SK-N-SH treated with all-trans-retinoic acid at 6 μM for 48 hours (cell line): ENCODE measurements around the gene CSNK1G3.

Experiments
- ATAC-seq: fragments of 200-7000 bp; cut with Tn5 transposase; 3 replicates; pipeline ENCODE4 v1.9.1; 2020; ENCODE audit warnings: mild to moderate bottlenecking, moderate library complexity
- ARNTL ChIP-seq: fragments of 450-650 bp; formaldehyde crosslinking; IDR thresholded peaks from 2 replicates; pipeline ENCODE4 v1.5.0; 2020; ENCODE audit warnings: low read depth, mild to moderate bottlenecking, moderate library complexity, borderline replicate concordance
- BACH2 ChIP-seq: fragments of 250-450 bp; sonication (Bioruptor Pico); IDR thresholded peaks from 2 replicates; pipeline ENCODE4 v1.9.0; 2021; ENCODE audit warnings: mild to moderate bottlenecking, borderline replicate concordance
- CREB5 ChIP-seq: fragments of 250-450 bp; sonication (Bioruptor Pico); IDR thresholded peaks from 2 replicates; pipeline ENCODE4 v1.5.1; 2020; ENCODE audit warnings: low read depth, mild to moderate bottlenecking, moderate library complexity
- CSDC2 ChIP-seq: fragments of 250-450 bp; sonication (Bioruptor Pico); IDR thresholded peaks from 2 replicates; pipeline ENCODE4 v1.5.0; 2020; ENCODE audit warnings: mild to moderate bottlenecking, moderate library complexity
- CSRNP3 ChIP-seq: fragments of 250-450 bp; sonication (Bioruptor Pico); IDR thresholded peaks from 2 replicates; pipeline ENCODE4 v1.5.1; 2021; ENCODE audit warnings: mild to moderate bottlenecking, moderate library complexity
- ESRRG ChIP-seq: fragments of 250-450 bp; sonication (Bioruptor Pico); IDR thresholded peaks from 2 replicates; pipeline ENCODE4 v1.6.1; 2021; ENCODE audit warnings: mild to moderate bottlenecking
- GLIS3 ChIP-seq: fragments of 250-450 bp; sonication (Bioruptor Pico); IDR thresholded peaks from 2 replicates; pipeline ENCODE4 v1.5.0; 2020; ENCODE audit warnings: mild to moderate bottlenecking, moderate library complexity
- PATZ1 ChIP-seq: fragments of 250-450 bp; sonication (Bioruptor Pico); IDR thresholded peaks from 2 replicates; pipeline ENCODE4 v1.8.0; 2020; ENCODE audit warnings: mild to moderate bottlenecking, moderate library complexity, borderline replicate concordance
- PPARA ChIP-seq: fragments of 250-450 bp; sonication (Bioruptor Pico); IDR thresholded peaks from 2 replicates; pipeline ENCODE4 v1.5.0; 2020; ENCODE audit warnings: mild to moderate bottlenecking, borderline replicate concordance
- RARB ChIP-seq: fragments of 250-450 bp; sonication (Bioruptor Pico); IDR thresholded peaks from 2 replicates; pipeline ENCODE4 v1.8.0; 2021; ENCODE audit warnings: mild to moderate bottlenecking, moderate library complexity
- SNAI2 ChIP-seq: fragments of 250-450 bp; sonication (Bioruptor Pico); IDR thresholded peaks from 2 replicates; pipeline ENCODE4 v1.5.0; 2020; ENCODE audit warnings: mild to moderate bottlenecking, moderate library complexity
- TCF4 ChIP-seq: fragments of 250-450 bp; sonication (Bioruptor Pico); IDR thresholded peaks from 2 replicates; pipeline ENCODE4 v1.8.0; 2021; ENCODE audit warnings: mild to moderate bottlenecking, moderate library complexity, borderline replicate concordance
- TOX ChIP-seq: fragments of 250-450 bp; sonication (Bioruptor Pico); IDR thresholded peaks from 2 replicates; pipeline ENCODE4 v1.8.0; 2021; ENCODE audit warnings: mild to moderate bottlenecking, moderate library complexity, borderline replicate concordance
- ZC3H10 ChIP-seq: fragments of 250-450 bp; sonication (Bioruptor Pico); IDR thresholded peaks from 2 replicates; pipeline ENCODE4 v1.5.1; 2021; ENCODE audit warnings: mild to moderate bottlenecking, moderate library complexity
- ZFP3 ChIP-seq: fragments of 250-450 bp; sonication (Bioruptor Pico); IDR thresholded peaks from 2 replicates; pipeline ENCODE4 v1.5.0; 2020; ENCODE audit warnings: mild to moderate bottlenecking, moderate library complexity
- ZFP30 ChIP-seq: fragments of 450-650 bp; formaldehyde crosslinking; IDR thresholded peaks from 2 replicates; pipeline ENCODE4 v1.5.0; 2022; ENCODE audit warnings: mild to moderate bottlenecking, moderate library complexity
- ZNF565 ChIP-seq: fragments of 450-650 bp; formaldehyde crosslinking; conservative IDR thresholded peaks from 2 replicates; pipeline ENCODE4 v1.5.0; 2020; ENCODE audit warnings: low read depth, mild to moderate bottlenecking, moderate library complexity
- ZNF70 ChIP-seq: fragments of 450-650 bp; formaldehyde crosslinking; IDR thresholded peaks from 2 replicates; pipeline ENCODE4 v1.5.0; 2020; ENCODE audit warnings: mild to moderate bottlenecking, moderate library complexity
- ZNF8 ChIP-seq: fragments of 450-650 bp; formaldehyde crosslinking; IDR thresholded peaks from 2 replicates; pipeline ENCODE4 v1.5.0; 2020; ENCODE audit warnings: mild to moderate bottlenecking, moderate library complexity
- TF ChIP-seq, protein P1 (sequence below): fragments of 250-450 bp; sonication (Bioruptor Pico); IDR thresholded peaks from 2 replicates; pipeline ENCODE4 v1.8.0; 2021; ENCODE audit warnings: low read depth, mild to moderate bottlenecking, moderate library complexity, borderline replicate concordance

Gene CSNK1G3

DNA sequence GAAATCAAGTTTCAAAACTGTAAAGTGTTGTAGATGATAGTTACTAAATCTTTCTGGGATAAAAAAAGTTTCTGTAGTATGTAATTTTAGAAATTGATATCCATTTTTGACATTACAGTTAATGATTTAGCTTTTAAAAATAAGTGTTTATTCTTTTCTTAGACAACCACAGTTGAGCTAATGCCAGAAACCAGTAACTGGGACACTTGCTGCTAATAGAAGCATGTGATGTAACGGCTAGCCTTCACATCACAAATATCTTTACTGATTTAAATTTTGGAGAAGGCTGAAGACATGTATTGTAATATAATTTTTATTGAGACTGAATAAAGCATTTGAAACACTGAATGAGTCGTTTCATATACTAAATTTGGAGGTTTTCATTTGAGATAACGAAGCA is 18.8 kb downstream of the CSNK1G3 start (continued):
- TF ChIP-seq PATZ1 (CRISPR knock-in tag), result no peak

DNA sequence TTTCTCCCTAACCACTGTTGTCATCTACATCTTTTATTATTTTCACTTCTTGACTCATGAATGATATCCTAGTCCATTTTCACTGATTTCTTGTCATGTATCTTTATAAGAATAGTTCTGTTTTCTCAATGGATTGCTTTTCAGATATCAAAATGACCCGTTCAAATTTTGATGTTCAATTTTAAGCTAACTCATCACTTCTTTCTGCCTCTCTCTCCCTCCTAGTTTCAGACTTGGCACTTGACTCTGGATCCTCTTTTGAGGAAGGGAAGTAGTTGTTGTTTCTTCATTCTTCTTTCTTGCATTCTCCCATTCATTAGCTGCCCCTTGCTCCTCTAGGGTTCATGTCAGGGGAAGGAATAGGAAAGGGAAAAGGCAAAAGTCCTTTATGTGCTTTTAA is 23.7 kb downstream of the CSNK1G3 start:
- TF ChIP-seq ZNF8 (CRISPR knock-in tag) (no peak), TOX (no peak), ZNF565 (CRISPR knock-in tag) (no peak), PPARA (CRISPR knock-in tag) (no peak), RARB (CRISPR knock-in tag) (no peak), ZFP30 (CRISPR knock-in tag) (no peak), PATZ1 (CRISPR knock-in tag) (no peak), ZC3H10 (CRISPR knock-in tag) (no peak), GLIS3 (CRISPR knock-in tag) (no peak), ZNF70 (no peak), CREB5 (no peak), CSDC2 (CRISPR knock-in tag) (no peak), ZFP3 (CRISPR knock-in tag) (no peak)
- ATAC-seq, result no peak

DNA sequence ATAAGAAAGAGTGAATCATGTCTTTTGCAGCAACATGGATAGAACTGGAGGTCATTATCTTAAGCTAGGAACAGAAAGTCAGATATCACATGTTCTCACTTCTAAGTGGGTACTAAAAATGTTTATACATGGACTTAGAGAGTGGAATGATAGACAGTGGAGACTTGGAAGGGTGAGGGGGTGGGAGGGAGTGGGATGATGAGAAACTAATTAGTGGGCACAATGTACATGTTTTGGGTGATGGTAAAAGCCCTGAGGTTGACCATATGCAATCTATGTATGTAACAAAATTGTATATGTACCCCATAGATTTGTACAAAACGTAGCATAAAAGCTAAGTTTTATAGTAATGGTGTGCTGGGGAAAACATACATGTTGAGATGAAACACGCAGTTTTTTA is 25.3 kb downstream of the CSNK1G3 start:
- ATAC-seq, result no peak
- TF ChIP-seq ZFP30 (CRISPR knock-in tag), result no peak

DNA sequence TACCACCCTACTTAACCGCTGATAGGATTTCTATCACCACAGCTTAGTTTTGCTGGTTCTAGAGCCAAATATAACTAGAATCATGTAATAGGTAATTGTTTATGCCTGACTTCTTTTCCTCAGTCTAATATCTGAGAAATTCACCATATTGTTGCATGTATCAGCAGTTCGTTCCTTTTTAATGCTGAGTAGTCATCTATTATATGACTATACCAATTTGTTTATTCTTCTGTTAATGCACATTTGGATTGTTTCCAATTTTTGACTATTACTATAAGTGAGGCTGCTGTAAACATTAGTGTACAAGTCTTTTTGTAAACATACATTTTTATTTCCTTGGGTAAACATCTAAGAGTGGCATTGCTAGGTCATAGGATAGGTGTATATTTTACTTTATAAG is 25.9 kb downstream of the CSNK1G3 start:
- no peak for ATAC-seq
- no peak for TF ChIP-seq CSRNP3 (CRISPR knock-in tag)
- TF ChIP-seq TCF4, result no peak
- TF ChIP-seq ZFP30 (CRISPR knock-in tag), result no peak
- TF ChIP-seq, protein P1, sequence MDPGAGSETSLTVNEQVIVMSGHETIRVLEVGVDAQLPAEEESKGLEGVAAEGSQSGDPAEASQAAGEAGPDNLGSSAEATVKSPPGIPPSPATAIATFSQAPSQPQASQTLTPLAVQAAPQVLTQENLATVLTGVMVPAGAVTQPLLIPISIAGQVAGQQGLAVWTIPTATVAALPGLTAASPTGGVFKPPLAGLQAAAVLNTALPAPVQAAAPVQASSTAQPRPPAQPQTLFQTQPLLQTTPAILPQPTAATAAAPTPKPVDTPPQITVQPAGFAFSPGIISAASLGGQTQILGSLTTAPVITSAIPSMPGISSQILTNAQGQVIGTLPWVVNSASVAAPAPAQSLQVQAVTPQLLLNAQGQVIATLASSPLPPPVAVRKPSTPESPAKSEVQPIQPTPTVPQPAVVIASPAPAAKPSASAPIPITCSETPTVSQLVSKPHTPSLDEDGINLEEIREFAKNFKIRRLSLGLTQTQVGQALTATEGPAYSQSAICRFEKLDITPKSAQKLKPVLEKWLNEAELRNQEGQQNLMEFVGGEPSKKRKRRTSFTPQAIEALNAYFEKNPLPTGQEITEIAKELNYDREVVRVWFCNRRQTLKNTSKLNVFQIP (CRISPR knock-in tag), result no peak
- no peak for TF ChIP-seq ARNTL
- TF ChIP-seq TOX, result no peak
- TF ChIP-seq ESRRG (CRISPR knock-in tag), result no peak
- no peak for TF ChIP-seq ZFP3 (CRISPR knock-in tag)

DNA sequence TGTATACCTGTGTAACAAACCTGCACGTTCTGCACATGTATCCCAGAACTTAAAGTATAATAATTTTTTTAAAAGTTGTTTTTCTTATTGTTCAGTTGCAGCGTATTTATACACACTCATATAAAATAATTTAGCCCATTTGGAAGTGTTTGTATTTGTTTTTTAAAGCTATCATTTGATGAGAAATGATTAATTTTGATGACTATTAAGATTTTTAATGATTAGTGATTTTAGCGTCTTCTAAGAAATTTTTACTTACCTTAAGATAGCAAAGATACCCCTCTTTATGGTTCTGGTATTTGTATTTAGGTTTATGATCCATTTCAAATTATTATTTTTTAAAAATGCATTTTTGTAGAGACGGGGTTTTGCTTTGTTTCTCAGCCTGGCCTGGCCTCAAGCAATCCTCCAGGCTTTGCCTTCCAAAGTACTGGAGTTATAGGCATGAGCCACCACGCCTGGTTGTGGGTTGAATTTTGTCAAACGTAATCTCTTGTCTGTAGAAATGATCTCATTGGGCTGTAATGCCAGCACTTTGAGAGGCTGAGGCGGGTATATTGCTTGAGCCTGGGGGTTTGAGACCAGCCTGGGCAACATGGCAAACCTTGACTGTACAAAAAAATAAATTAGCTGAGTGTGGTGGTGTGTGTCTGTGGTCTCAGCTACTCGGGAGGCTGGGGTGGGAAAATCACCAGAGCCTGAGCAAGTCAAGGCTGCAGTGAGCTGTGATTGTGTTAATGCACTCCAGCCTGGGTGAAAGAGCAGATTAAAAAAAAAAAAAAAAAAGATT is 26.9 kb downstream of the CSNK1G3 start:
- TF ChIP-seq SNAI2 (CRISPR knock-in tag), result no peak
- TF ChIP-seq TCF4, result no peak
- TF ChIP-seq ZNF565 (CRISPR knock-in tag), result no peak
- TF ChIP-seq CREB5, result no peak
- no peak for TF ChIP-seq ARNTL
- TF ChIP-seq TOX, result no peak
- TF ChIP-seq BACH2 (CRISPR knock-in tag), result no peak
- ATAC-seq, result peak; percentile 45; the same call in 2 of the 3 replicates
